Activated CD8-positive, alpha-beta T cell treated with anti-CD3 and anti-CD28 coated beads for 36 hours (primary cell): ENCODE data around the gene DDX17. TPM values are rescaled to one million over a fixed set of nuclear protein-coding genes. Genes with fewer than 3 reads are reported as not detected.

Experiments
- ATAC-seq: fragments of 200-7000 bp; cut with Tn5 transposase; one replicate; pipeline ENCODE4 v1.10.0; 2021; ENCODE audit warnings: mild to moderate bottlenecking, moderate library complexity
- CTCF ChIA-PET: fragments of 350-600 bp; sonication (Branson Sonifier 250); formaldehyde crosslinking; loops from one replicate; lab custom pipeline; 2021; ENCODE audit warnings: antibody characterized with exemption; lab: Charles Lee
- POLR2A ChIA-PET: fragments of 350-600 bp; sonication (Branson Sonifier 250); formaldehyde crosslinking; loops from one replicate; lab custom pipeline; 2021; ENCODE audit warnings: antibody characterized with exemption; lab: Charles Lee
- DNase-seq: peaks from one replicate; pipeline ENCODE4 v3.0.0-alpha.2; 2020
- H3K27ac Mint-ChIP-seq: one replicate; pipeline ENCODE4 v1.8.0; 2021; ENCODE audit warnings: mild to moderate bottlenecking, mixed read lengths
- H3K27me3 Mint-ChIP-seq: one replicate; pipeline ENCODE4 v1.8.0; 2021; ENCODE audit warnings: mixed read lengths
- H3K36me3 Mint-ChIP-seq: one replicate; pipeline ENCODE4 v1.8.0; 2021; ENCODE audit warnings: low read depth, mixed read lengths
- H3K4me1 Mint-ChIP-seq: one replicate; pipeline ENCODE4 v1.8.0; 2021; ENCODE audit warnings: low read depth, mixed read lengths
- H3K4me3 Mint-ChIP-seq: one replicate; pipeline ENCODE4 v1.8.0; 2021; ENCODE audit warnings: mild to moderate bottlenecking, moderate library complexity, mixed read lengths
- H3K9me3 Mint-ChIP-seq: one replicate; pipeline ENCODE4 v1.8.0; 2021; ENCODE audit warnings: mixed read lengths
- CTCF ChIP-seq: fragments of 200-600 bp; IDR thresholded peaks from one replicate; pipeline ENCODE4 v1.8.0; 2022; ENCODE audit warnings: antibody characterized with exemption, mild to moderate bottlenecking
- intact Hi-C: fragments of 100-400 bp; cut with micrococcal nuclease; formaldehyde crosslinking; loops from one replicate; pipeline ENCODE4 v1.10.0; 2022
- total RNA-seq, 2 experiments: library from RNA; stranded (reverse); gene quantifications; one replicate each; pipeline ENCODE4 v1.2.3, GENCODE V29; 2021

The DDX17 gene
- total RNA-seq, 2 experiments from 2014 or later: 320 to 334 TPM

DNA sequence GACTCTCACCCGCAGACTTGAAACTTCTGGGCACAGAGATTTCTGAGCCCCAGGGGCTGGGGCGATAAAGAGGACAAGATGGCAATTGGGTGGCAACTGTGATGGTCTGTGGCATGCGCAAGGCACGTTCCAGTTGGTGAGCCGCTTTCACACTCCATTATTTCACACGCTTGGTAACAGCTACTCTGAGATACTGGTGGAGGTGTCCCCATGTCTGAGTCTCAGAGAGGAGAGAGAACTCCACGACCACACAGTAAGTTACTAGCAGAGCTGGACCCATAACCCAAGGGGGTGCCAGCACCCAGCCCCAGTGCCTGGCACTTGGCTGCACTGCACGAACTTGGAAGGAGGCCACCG, 45.1 kb downstream of the DDX17 start:
- ChIA-PET POLR2A (no interaction called here), CTCF (no interaction called here)
- H3K27me3 Mint-ChIP-seq: peaks cover 71% of the 10 kb centered on the region
- no peaks in the 10 kb centered on the region for H3K36me3 Mint-ChIP-seq
- DNase-seq (no peak), ATAC-seq (peak; percentile 28)
- H3K4me3 Mint-ChIP-seq: no peak overlapping the region
- TF ChIP-seq CTCF: no peak
- intact Hi-C loops: no loop called here
- H3K9me3 Mint-ChIP-seq: no peaks in the 10 kb centered on the region
- no peak overlapping the region for H3K27ac Mint-ChIP-seq
- peaks cover 9% of the 10 kb centered on the region for H3K4me1 Mint-ChIP-seq

DNA sequence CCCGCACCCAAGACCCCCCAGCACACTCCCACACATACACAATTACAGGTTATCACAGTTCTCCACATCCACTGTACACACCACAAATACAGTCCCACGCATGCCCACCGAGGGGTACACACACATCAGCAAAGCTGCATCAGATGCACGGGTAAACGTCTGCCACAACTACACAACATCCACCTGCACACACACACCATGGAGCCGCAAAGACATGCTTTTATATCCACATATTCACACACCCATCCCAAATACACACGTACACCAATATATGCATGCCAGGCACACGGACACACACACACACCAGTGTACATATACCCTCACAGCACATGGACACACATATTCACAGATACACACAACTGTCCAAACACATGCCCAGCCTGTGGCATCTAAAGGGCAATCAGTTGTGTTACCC, 45.7 kb downstream of the DDX17 start:
- H3K4me3 Mint-ChIP-seq: no peak overlapping the region
- intact Hi-C loops: no loop called here

GRCh38 chr22:38456841-38457699, 49.0 kb downstream of the DDX17 start:
- H3K4me3 Mint-ChIP-seq: no peak overlapping the region
- H3K9me3 Mint-ChIP-seq: no peaks in the 10 kb centered on the region
- TF ChIP-seq CTCF: no peak
- no peaks in the 10 kb centered on the region for H3K36me3 Mint-ChIP-seq
- POLR2A ChIA-PET: no interaction called here
- intact Hi-C loops: no loop called here
- peaks cover 15% of the 10 kb centered on the region for H3K4me1 Mint-ChIP-seq
- CTCF ChIA-PET: no interaction called here
- ATAC-seq (no peak), DNase-seq (no peak)
- H3K27me3 Mint-ChIP-seq: peaks cover 72% of the 10 kb centered on the region
- no peak overlapping the region for H3K27ac Mint-ChIP-seq

More for the DNA sequence above, 45.7 kb downstream of the DDX17 start:
- CTCF ChIA-PET: no interaction called here
- ATAC-seq: no peak
- DNase-seq: no peak
- Mint-ChIP-seq H3K4me1 (peaks cover 9% of the 10 kb centered on the region), H3K27ac (no peak overlapping the region), H3K36me3 (no peaks in the 10 kb centered on the region), H3K9me3 (no peaks in the 10 kb centered on the region), H3K27me3 (peaks cover 71% of the 10 kb centered on the region)
- POLR2A ChIA-PET: no interaction called here
- no peak for TF ChIP-seq CTCF

DNA sequence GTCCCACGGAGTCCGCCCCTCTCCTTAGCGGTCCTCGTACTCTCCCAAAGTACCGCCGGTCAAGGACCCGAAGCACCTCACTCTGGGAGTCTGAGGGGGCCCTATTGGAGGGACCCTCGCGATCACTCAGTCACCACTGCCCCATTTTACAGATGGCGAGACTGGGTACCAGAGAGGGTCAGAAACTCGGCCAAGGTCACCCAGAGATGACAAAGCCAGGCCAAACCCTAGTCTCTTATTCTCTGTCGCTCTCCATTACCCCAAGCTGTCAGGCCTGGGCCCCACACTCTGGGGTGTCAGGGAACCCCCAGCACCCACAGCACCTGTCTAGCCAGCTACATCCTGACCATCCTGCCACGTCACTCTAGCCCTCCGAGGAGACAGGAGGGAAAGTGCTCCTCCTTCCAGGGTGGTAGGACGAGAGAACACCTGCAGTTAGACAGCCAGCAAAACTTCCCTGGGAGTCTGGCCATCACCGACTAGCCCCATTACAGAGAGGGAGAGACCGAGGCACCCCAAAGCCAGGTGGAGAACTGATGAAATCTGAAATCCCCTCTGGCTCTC, 49.8 kb downstream of the DDX17 start:
- H3K36me3 Mint-ChIP-seq: no peaks in the 10 kb centered on the region
- DNase-seq (no peak), ATAC-seq (no peak)
- ChIA-PET POLR2A (interaction anchor here (1.0 kb wide), 1 partner anchor 11 kb away, joined by 3 read pairs; no protein-coding TSS in a partner anchor), CTCF (no interaction called here)
- no peaks in the 10 kb centered on the region for H3K9me3 Mint-ChIP-seq
- H3K27ac Mint-ChIP-seq: no peak overlapping the region
- TF ChIP-seq CTCF: no peak
- H3K4me1 Mint-ChIP-seq: peaks cover 12% of the 10 kb centered on the region
- intact Hi-C loops: no loop called here
- H3K4me3 Mint-ChIP-seq: peak overlapping the region; percentile 20
- H3K27me3 Mint-ChIP-seq: peaks cover 70% of the 10 kb centered on the region
